MM.1S (cell line): ENCODE data around the gene SSBP2.

Source experiments
- EZH2 ChIP-seq: fragments of 300-600 bp; sonication (generic); optimal IDR thresholded peaks from 2 replicates; pipeline ENCODE3; 2017; ENCODE audit warnings: low read depth, mild to moderate bottlenecking, antibody characterized with exemption, low read length, mixed read lengths
- EZH2phosphoT487 ChIP-seq: fragments of 300-600 bp; sonication (generic); IDR thresholded peaks from 2 replicates; pipeline ENCODE4 v1.6.1; 2018; ENCODE audit warnings: antibody characterized with exemption, low read length
- TF ChIP-seq, protein P1 (sequence below): fragments of 300-600 bp; sonication (generic); IDR thresholded peaks from 2 replicates; pipeline ENCODE4 v1.5.1; 2016; ENCODE audit warnings: antibody characterized with exemption, low read length, mixed read lengths

DNA sequence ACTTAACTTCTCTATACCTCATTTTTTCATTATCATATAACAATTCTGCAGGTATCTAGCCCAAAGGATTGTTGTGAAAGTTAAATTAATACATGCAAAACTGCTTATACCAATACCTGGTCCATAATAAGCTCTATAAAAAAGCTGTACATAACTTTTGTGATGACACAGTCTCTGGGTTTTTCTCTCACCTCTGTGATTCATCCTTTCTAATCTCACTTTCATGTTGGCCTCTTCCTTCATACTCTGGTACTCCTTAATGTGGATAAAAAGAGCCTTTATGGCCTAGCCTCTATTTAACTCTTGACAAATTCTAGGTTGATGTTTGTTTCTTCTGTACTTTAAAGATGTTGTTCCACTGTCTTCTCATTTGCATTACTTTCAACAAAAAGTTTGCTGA, 194.1 kb downstream of the SSBP2 start:
- TF ChIP-seq EZH2: no peak
- TF ChIP-seq, protein P1, sequence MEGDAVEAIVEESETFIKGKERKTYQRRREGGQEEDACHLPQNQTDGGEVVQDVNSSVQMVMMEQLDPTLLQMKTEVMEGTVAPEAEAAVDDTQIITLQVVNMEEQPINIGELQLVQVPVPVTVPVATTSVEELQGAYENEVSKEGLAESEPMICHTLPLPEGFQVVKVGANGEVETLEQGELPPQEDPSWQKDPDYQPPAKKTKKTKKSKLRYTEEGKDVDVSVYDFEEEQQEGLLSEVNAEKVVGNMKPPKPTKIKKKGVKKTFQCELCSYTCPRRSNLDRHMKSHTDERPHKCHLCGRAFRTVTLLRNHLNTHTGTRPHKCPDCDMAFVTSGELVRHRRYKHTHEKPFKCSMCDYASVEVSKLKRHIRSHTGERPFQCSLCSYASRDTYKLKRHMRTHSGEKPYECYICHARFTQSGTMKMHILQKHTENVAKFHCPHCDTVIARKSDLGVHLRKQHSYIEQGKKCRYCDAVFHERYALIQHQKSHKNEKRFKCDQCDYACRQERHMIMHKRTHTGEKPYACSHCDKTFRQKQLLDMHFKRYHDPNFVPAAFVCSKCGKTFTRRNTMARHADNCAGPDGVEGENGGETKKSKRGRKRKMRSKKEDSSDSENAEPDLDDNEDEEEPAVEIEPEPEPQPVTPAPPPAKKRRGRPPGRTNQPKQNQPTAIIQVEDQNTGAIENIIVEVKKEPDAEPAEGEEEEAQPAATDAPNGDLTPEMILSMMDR: no peak
- TF ChIP-seq EZH2phosphoT487: no peak
